GM12878 (cell line): ENCODE measurements around the gene PDE10A. TPM values are rescaled to one million over a fixed set of nuclear protein-coding genes. Genes with fewer than 3 reads are reported as not detected.

Experiments
- ATAC-seq: fragments of 200-7000 bp; cut with Tn5 transposase; 3 replicates; pipeline ENCODE4 v1.9.1; 2020; ENCODE audit warnings: mild to moderate bottlenecking, moderate library complexity
- BruUV-seq: library from RNA; stranded (reverse); fragments of 400-500 nt; replicated peaks from 2 replicates; lab custom pipeline; 2021; lab: Mats Ljungman, UMichigan
- CTCF ChIA-PET: fragments of 300-600 bp; sonication (Branson Sonifier 250); formaldehyde crosslinking; extraction: SDS; loops from one replicate; lab custom pipeline; 2021; ENCODE audit warnings: inconsistent platforms; lab: Yijun Ruan, JAX
- POLR2A ChIA-PET: fragments of 350-600 bp; formaldehyde crosslinking; extraction: SDS; loops from one replicate; lab custom pipeline; 2021; ENCODE audit warnings: inconsistent platforms; lab: Charles Lee
- RAD21 ChIA-PET: fragments of 300-600 bp; sonication (Branson Sonifier 250); formaldehyde crosslinking; loops from one replicate; lab custom pipeline; 2023; ENCODE audit warnings: antibody characterized with exemption; ENCODE audit not compliant: unreplicated experiment; lab: Charles Lee
- SMC1A ChIA-PET: fragments of 300-600 bp; sonication (Branson Sonifier 250); formaldehyde crosslinking; loops from one replicate; lab custom pipeline; 2023; ENCODE audit not compliant: unreplicated experiment, uncharacterized antibody; lab: Charles Lee
- DNase-seq: peaks from one replicate; pipeline ENCODE4 v3.0.0-alpha.2; 2011; ENCODE audit warnings: low read depth, low spot score
- FAIRE-seq: peaks from 3 replicates; lab custom pipeline; 2011; peaks lifted over from hg19 to GRCh38; lab: Jason Lieb, UNC
- H2AFZ ChIP-seq: 2 replicates; pipeline ENCODE4 v1.6.0; 2011; ENCODE audit warnings: low read depth, low read length, control low read depth; ENCODE audit not compliant: control insufficient read depth
- H3K27ac ChIP-seq: 2 replicates; pipeline ENCODE4 v1.5.1; 2011; ENCODE audit warnings: control low read depth; ENCODE audit not compliant: control insufficient read depth, insufficient read depth
- H3K27me3 ChIP-seq, 2 experiments: replicated peaks in 1 of 2; 2 replicates each; pipeline versions ENCODE4 v1.6.0 to v1.6.1; 2011; ENCODE audit warnings: low read length in 1 of 2; ENCODE audit not compliant: control insufficient read depth in 2 of 2, insufficient read depth in 2 of 2
- H3K36me3 ChIP-seq, 2 experiments: 2 replicates each; pipeline ENCODE4 v1.5.1; 2011; ENCODE audit warnings: low read length in 1 of 2; ENCODE audit not compliant: control insufficient read depth in 2 of 2, insufficient read depth in 2 of 2
- H3K4me1 ChIP-seq: 2 replicates; pipeline ENCODE4 v1.6.1; 2011; ENCODE audit warnings: mild to moderate bottlenecking, low read length, moderate library complexity, mixed read lengths; ENCODE audit not compliant: control insufficient read depth, insufficient read depth
- H3K4me2 ChIP-seq: 2 replicates; pipeline ENCODE4 v1.6.0; 2011; ENCODE audit warnings: control low read depth; ENCODE audit not compliant: control insufficient read depth, insufficient read depth
- H3K4me3 ChIP-seq: fragments of 200-600 bp; sonication (generic); 2 replicates; pipeline ENCODE4 v1.5.1; 2016
- H3K79me2 ChIP-seq: 2 replicates; pipeline ENCODE4 v1.6.0; 2011; ENCODE audit warnings: low read length; ENCODE audit not compliant: control insufficient read depth, insufficient read depth
- H3K9ac ChIP-seq: 2 replicates; pipeline ENCODE4 v1.8.0; 2011; ENCODE audit warnings: low read length, control low read depth, mixed read lengths; ENCODE audit not compliant: control insufficient read depth, insufficient read depth
- H3K9me3 ChIP-seq: replicated peaks from 3 replicates; pipeline ENCODE4 v1.5.1; 2011; ENCODE audit warnings: mild to moderate bottlenecking, low read length; ENCODE audit not compliant: control insufficient read depth, insufficient read depth
- H4K20me1 ChIP-seq: 2 replicates; pipeline ENCODE4 v1.6.0; 2011; ENCODE audit not compliant: control insufficient read depth, insufficient read depth
- BACH1 ChIP-seq: fragments of 450-650 bp; IDR thresholded peaks from 2 replicates; pipeline ENCODE4 v1.6.1; 2017; ENCODE audit warnings: mild to moderate bottlenecking, borderline replicate concordance
- EED ChIP-seq: sonication (generic); IDR thresholded peaks from 2 replicates; pipeline ENCODE4 v1.6.1; 2016; ENCODE audit warnings: antibody characterized with exemption, low read depth
- EP300 ChIP-seq, 2 experiments: fragments of 150-350 bp in 1 of 2; IDR thresholded peaks; 2 replicates each; pipeline ENCODE4 v1.6.1; 2011 to 2012; ENCODE audit warnings: low read depth in 2 of 2, low read length in 2 of 2, borderline replicate concordance in 1 of 2, improper control_type of control experiment in 1 of 2, inconsistent platforms in 1 of 2; ENCODE audit not compliant: control insufficient read depth in 1 of 2
- EZH2 ChIP-seq: IDR thresholded peaks from 2 replicates; pipeline ENCODE4 v1.6.1; 2012; ENCODE audit warnings: low read depth, mild to moderate bottlenecking, control low read depth, inconsistent platforms, low read length, borderline replicate concordance; ENCODE audit not compliant: control insufficient read depth
- IKZF1 ChIP-seq: fragments of 450-650 bp; conservative IDR thresholded peaks from 2 replicates; pipeline ENCODE4 v1.6.1; 2017; ENCODE audit warnings: antibody characterized with exemption, mild to moderate bottlenecking
- JUND ChIP-seq: IDR thresholded peaks from 2 replicates; pipeline ENCODE4 v1.6.1; 2012; ENCODE audit warnings: low read depth, mild to moderate bottlenecking, low read length, improper control_type of control experiment, moderate library complexity
- MTA2 ChIP-seq: fragments of 450-650 bp; IDR thresholded peaks from 2 replicates; pipeline ENCODE4 v1.6.1; 2016; ENCODE audit warnings: low read depth, mild to moderate bottlenecking, moderate library complexity
- MXI1 ChIP-seq: fragments of 150-350 bp; IDR thresholded peaks from 2 replicates; pipeline ENCODE4 v1.6.1; 2011; ENCODE audit warnings: low read depth, mild to moderate bottlenecking, inconsistent platforms, low read length, improper control_type of control experiment
- SUPT20H ChIP-seq: IDR thresholded peaks from 2 replicates; pipeline ENCODE4 v1.6.1; 2011; ENCODE audit warnings: low read depth, mild to moderate bottlenecking, low read length, moderate library complexity, borderline replicate concordance; ENCODE audit not compliant: control insufficient read depth
- ZNF207 ChIP-seq: fragments of 450-650 bp; IDR thresholded peaks from 2 replicates; pipeline ENCODE4 v1.6.1; 2014; ENCODE audit warnings: antibody characterized with exemption, mild to moderate bottlenecking, borderline replicate concordance
- ZNF217 ChIP-seq: fragments of 450-650 bp; IDR thresholded peaks from 2 replicates; pipeline ENCODE4 v1.6.1; 2017; ENCODE audit warnings: antibody characterized with exemption, mild to moderate bottlenecking
- ZZZ3 ChIP-seq: IDR thresholded peaks from 2 replicates; pipeline ENCODE4 v1.6.1; 2011; ENCODE audit warnings: low read depth; ENCODE audit not compliant: control insufficient read depth, insufficient read length
- WGBS: methylation state at CpG from one replicate; pipeline ENCODE4 v1.1.6; 2016; ENCODE audit warnings: low lambda C conversion rate; ENCODE audit not compliant: insufficient replicate concordance, insufficient coverage; ENCODE audit errors: missing lambda C conversion rate; 5-methylcytosine and 5-hydroxymethylcytosine counted together
- in situ Hi-C: fragments of 300-500 bp; cut with MboI; formaldehyde crosslinking; loops from 9 replicates; pipeline ENCODE4 v1.14.3; 2018; ENCODE audit warnings: mixed read lengths
- intact Hi-C: fragments of 100-400 bp; cut with micrococcal nuclease; formaldehyde crosslinking; loops from one replicate; pipeline ENCODE4 v1.14.2; 2022; ENCODE audit not compliant: unreplicated experiment
- polyA plus RNA-seq, 11 experiments: library from polyadenylated mRNA; depleted of rRNA in 4 of 11; unstranded in 6 of 11; stranded (reverse) in 5 of 11; fragments of >200 nt; fragmentation: Nextera tagmentation in 4 of 11; fragmentation: Illumina TruSeq in 1 of 11; extraction: Ambion mirVana in 4 of 11; extraction: Trizol in 1 of 11; gene quantifications; 1 replicate in 1 of 11; 2 replicates in 10 of 11; pipeline versions ENCODE4 v1.2.1 to v1.2.3, GENCODE V29; 2011 to 2016; ENCODE audit warnings: inconsistent platforms in 2 of 11, missing spikeins in 2 of 11, low read depth in 1 of 11
- total RNA-seq, 4 experiments: library from RNA; depleted of rRNA in 3 of 4; stranded (reverse); fragments of >200 nt in 3 of 4; fragmentation: Illumina TruSeq in 1 of 4; extraction: Trizol in 1 of 4; gene quantifications; 2 replicates each; pipeline versions ENCODE4 v1.2.1 to v1.2.3, GENCODE V29; 2013 to 2021
- TF ChIP-seq, protein P1 (sequence below): fragments of 450-650 bp; IDR thresholded peaks from 2 replicates; pipeline ENCODE4 v1.6.1; 2018; ENCODE audit warnings: mild to moderate bottlenecking, low read depth, moderate library complexity; ENCODE audit not compliant: partially characterized antibody
- TF ChIP-seq, protein P2 (sequence below): IDR thresholded peaks from 2 replicates; pipeline ENCODE4 v1.6.1; 2012; ENCODE audit warnings: improper control_type of control experiment, low read depth, low read length; ENCODE audit not compliant: insufficient replicate concordance

The PDE10A gene
- total and polyA plus RNA-seq, 10 of the 15 experiments (the other 5 are each of a cell fraction or from before 2014, with no cell fraction given): under 0.01 to 1.3 (median 0.03) TPM; not detected in 2

GRCh38 chr6:165636402-165637048 lies 26.5 kb downstream of the PDE10A start:
- Histone ChIP-seq H3K9me3 (no peaks in the 10 kb centered on the region), H3K79me2 (no peaks in the 10 kb centered on the region), H3K4me2 (no peak overlapping the region), H3K27me3 (no peaks in the 10 kb centered on the region; a peak in 2 of 4 replicates), H3K9ac (no peak overlapping the region), H2AFZ (no peak overlapping the region), H3K27ac (no peak overlapping the region), H4K20me1 (no peaks in the 10 kb centered on the region), H3K4me1 (no peaks in the 10 kb centered on the region), H3K4me3 (no peak overlapping the region), H3K36me3 (no peaks in the 10 kb centered on the region)
- ATAC-seq: no peak
- POLR2A ChIA-PET: no interaction called here
- SMC1A ChIA-PET: interaction anchor here (1.0 kb wide), 1 partner anchor 199 kb away, joined by 3 read pairs; no protein-coding TSS in a partner anchor
- intact Hi-C loops (no loop called here), in situ Hi-C loops (no loop called here)
- no peak for FAIRE-seq
- RAD21 ChIA-PET: interaction anchor here (1.5 kb wide), 1 partner anchor 214 kb away, joined by 4 read pairs; no protein-coding TSS in a partner anchor
- CTCF ChIA-PET: interaction anchor here (0.5 to 1.2 kb wide), 2 partner anchors 9 to 227 kb away, joined by 3 read pairs; no protein-coding TSS in a partner anchor
- no TSS peak for BruUV-seq
- 18% methylated on average over 6 of the region's 6 CpGs for WGBS
- DNase-seq: no peak
- TF ChIP-seq ZNF207: no peak
- no peak for TF ChIP-seq MTA2
- TF ChIP-seq, protein P1, sequence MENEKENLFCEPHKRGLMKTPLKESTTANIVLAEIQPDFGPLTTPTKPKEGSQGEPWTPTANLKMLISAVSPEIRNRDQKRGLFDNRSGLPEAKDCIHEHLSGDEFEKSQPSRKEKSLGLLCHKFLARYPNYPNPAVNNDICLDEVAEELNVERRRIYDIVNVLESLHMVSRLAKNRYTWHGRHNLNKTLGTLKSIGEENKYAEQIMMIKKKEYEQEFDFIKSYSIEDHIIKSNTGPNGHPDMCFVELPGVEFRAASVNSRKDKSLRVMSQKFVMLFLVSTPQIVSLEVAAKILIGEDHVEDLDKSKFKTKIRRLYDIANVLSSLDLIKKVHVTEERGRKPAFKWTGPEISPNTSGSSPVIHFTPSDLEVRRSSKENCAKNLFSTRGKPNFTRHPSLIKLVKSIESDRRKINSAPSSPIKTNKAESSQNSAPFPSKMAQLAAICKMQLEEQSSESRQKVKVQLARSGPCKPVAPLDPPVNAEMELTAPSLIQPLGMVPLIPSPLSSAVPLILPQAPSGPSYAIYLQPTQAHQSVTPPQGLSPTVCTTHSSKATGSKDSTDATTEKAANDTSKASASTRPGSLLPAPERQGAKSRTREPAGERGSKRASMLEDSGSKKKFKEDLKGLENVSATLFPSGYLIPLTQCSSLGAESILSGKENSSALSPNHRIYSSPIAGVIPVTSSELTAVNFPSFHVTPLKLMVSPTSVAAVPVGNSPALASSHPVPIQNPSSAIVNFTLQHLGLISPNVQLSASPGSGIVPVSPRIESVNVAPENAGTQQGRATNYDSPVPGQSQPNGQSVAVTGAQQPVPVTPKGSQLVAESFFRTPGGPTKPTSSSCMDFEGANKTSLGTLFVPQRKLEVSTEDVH: no peak
- no peak for TF ChIP-seq MXI1
- no peak for TF ChIP-seq EED
- no peak for TF ChIP-seq ZZZ3
- TF ChIP-seq BACH1: no peak
- TF ChIP-seq, protein P2, sequence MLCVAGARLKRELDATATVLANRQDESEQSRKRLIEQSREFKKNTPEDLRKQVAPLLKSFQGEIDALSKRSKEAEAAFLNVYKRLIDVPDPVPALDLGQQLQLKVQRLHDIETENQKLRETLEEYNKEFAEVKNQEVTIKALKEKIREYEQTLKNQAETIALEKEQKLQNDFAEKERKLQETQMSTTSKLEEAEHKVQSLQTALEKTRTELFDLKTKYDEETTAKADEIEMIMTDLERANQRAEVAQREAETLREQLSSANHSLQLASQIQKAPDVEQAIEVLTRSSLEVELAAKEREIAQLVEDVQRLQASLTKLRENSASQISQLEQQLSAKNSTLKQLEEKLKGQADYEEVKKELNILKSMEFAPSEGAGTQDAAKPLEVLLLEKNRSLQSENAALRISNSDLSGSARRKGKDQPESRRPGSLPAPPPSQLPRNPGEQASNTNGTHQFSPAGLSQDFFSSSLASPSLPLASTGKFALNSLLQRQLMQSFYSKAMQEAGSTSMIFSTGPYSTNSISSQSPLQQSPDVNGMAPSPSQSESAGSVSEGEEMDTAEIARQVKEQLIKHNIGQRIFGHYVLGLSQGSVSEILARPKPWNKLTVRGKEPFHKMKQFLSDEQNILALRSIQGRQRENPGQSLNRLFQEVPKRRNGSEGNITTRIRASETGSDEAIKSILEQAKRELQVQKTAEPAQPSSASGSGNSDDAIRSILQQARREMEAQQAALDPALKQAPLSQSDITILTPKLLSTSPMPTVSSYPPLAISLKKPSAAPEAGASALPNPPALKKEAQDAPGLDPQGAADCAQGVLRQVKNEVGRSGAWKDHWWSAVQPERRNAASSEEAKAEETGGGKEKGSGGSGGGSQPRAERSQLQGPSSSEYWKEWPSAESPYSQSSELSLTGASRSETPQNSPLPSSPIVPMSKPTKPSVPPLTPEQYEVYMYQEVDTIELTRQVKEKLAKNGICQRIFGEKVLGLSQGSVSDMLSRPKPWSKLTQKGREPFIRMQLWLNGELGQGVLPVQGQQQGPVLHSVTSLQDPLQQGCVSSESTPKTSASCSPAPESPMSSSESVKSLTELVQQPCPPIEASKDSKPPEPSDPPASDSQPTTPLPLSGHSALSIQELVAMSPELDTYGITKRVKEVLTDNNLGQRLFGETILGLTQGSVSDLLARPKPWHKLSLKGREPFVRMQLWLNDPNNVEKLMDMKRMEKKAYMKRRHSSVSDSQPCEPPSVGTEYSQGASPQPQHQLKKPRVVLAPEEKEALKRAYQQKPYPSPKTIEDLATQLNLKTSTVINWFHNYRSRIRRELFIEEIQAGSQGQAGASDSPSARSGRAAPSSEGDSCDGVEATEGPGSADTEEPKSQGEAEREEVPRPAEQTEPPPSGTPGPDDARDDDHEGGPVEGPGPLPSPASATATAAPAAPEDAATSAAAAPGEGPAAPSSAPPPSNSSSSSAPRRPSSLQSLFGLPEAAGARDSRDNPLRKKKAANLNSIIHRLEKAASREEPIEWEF: no peak
- TF ChIP-seq EZH2: no peak
- TF ChIP-seq SUPT20H: no peak
- no peak for TF ChIP-seq IKZF1
- no peak for TF ChIP-seq EP300 (IDR thresholded peaks at IDR 0.05; ENCODE audit: borderline replicate concordance in 1 of 2, control insufficient read depth in 1 of 2, low read depth in 2 of 2, low read length in 2 of 2)
- TF ChIP-seq JUND: no peak
- no peak for TF ChIP-seq ZNF217
